ENCODE data around the gene SLC35G3.

- TF ChIP-seq CTCF (IDR thresholded peaks at IDR 0.05) (no peak), POLR2AphosphoS5 (IDR thresholded peaks at IDR 0.05; ENCODE audit: low read depth, low read length) (no peak), SIN3A (IDR thresholded peaks at IDR 0.05; ENCODE audit: borderline replicate concordance, insufficient read depth, low read depth, low read length) (no peak), REST (IDR thresholded peaks at IDR 0.05; ENCODE audit: insufficient read depth in 1 of 2, low read depth in 2 of 2, low read length in 1 of 2) (no peak), TCF7L2 (IDR thresholded peaks at IDR 0.05; ENCODE audit: low read depth, low read length) (no peak)
Measured at GRCh38 chr17:35227546-35227945, 33.4 kb upstream of the SLC35G3 start.

All from Panc1 (cell line).